A549 (cell line): Measurements from ENCODE around the gene ACACA. TPM values are rescaled to one million over a fixed set of nuclear protein-coding genes. Genes with fewer than 3 reads are reported as not detected.

ENCODE experiments used
- ATAC-seq, 2 experiments: fragments of 200-7000 bp in 1 of 2; fragments of >200 bp in 1 of 2; cut with Nextera tagmentation in 1 of 2; cut with Tn5 transposase in 1 of 2; 3 replicates each; pipeline versions ENCODE4 v1.8.0 to v1.9.1; 2018 to 2020; ENCODE audit warnings: mild to moderate bottlenecking in 1 of 2, moderate library complexity in 1 of 2
- CTCF ChIA-PET: fragments of 300-600 bp; sonication (Branson Sonifier 250); formaldehyde crosslinking; extraction: SDS; loops from one replicate; lab custom pipeline; 2021; ENCODE audit warnings: antibody characterized with exemption, inconsistent platforms; lab: Yijun Ruan, JAX
- POLR2A ChIA-PET: fragments of 350-600 bp; formaldehyde crosslinking; extraction: SDS; loops from one replicate; lab custom pipeline; 2021; ENCODE audit warnings: antibody characterized with exemption, inconsistent platforms; lab: Yijun Ruan, JAX
- DNase-seq, 2 experiments: peaks; one replicate each; pipeline versions ENCODE4 v3.0.0 to v3.0.0-alpha.2; 2011 to 2016; ENCODE audit warnings: low read depth in 1 of 2, low spot score in 1 of 2
- FAIRE-seq: peaks from 2 replicates; lab custom pipeline; 2011; peaks lifted over from hg19 to GRCh38; lab: Jason Lieb, UNC
- H3K27ac ChIP-seq, 2 experiments: fragments of >200 bp; sonication (Bioruptor Twin); formaldehyde crosslinking; 3 replicates each; pipeline ENCODE4 v1.5.1; 2016 to 2017
- H3K4me1 ChIP-seq: fragments of >200 bp; sonication (Bioruptor Twin); formaldehyde crosslinking; 3 replicates; pipeline ENCODE4 v1.6.1; 2016
- H3K4me2 ChIP-seq: fragments of >200 bp; sonication (Bioruptor Twin); formaldehyde crosslinking; 3 replicates; pipeline ENCODE4 v1.6.1; 2016
- H3K4me3 ChIP-seq: fragments of >200 bp; sonication (Bioruptor Twin); formaldehyde crosslinking; 3 replicates; pipeline ENCODE4 v1.5.1; 2016
- H3K9me3 ChIP-seq: fragments of >200 bp; sonication (Bioruptor Twin); formaldehyde crosslinking; 3 replicates; pipeline ENCODE4 v1.6.1; 2016
- CHD4 ChIP-seq: fragments of 200-600 bp; sonication (generic); IDR thresholded peaks from 2 replicates; pipeline ENCODE4 v1.6.1; 2016; ENCODE audit warnings: antibody characterized with exemption, mild to moderate bottlenecking, borderline replicate concordance
- CTCF ChIP-seq: fragments of >200 bp; sonication (Bioruptor Twin); formaldehyde crosslinking; IDR thresholded peaks from 3 replicates; pipeline ENCODE4 v1.5.1; 2016
- EHMT2 ChIP-seq: fragments of 200-600 bp; sonication (generic); IDR thresholded peaks from 2 replicates; pipeline ENCODE4 v1.6.1; 2016; ENCODE audit warnings: antibody characterized with exemption, low read depth, mild to moderate bottlenecking, moderate library complexity
- ELK1 ChIP-seq: fragments of 150-350 bp; IDR thresholded peaks from 2 replicates; pipeline ENCODE4 v1.6.1; 2014; ENCODE audit warnings: low read depth, mild to moderate bottlenecking, low read length
- EP300 ChIP-seq, 2 experiments: fragments of >200 bp; sonication (Bioruptor Twin); formaldehyde crosslinking; IDR thresholded peaks; 2 replicates in 1 of 2; 3 replicates in 1 of 2; pipeline ENCODE4 v1.6.1; 2016 to 2017
- FOSL2 ChIP-seq, 2 experiments: fragments of 450-650 bp in 1 of 2; fragments of >200 bp in 1 of 2; sonication (Bioruptor Twin) in 1 of 2; formaldehyde crosslinking; IDR thresholded peaks; 2 replicates each; pipeline versions ENCODE4 v1.5.0 to v1.6.1; 2016 to 2020; ENCODE audit warnings: mild to moderate bottlenecking in 1 of 2, moderate library complexity in 1 of 2
- FOXS1 ChIP-seq: fragments of 250-450 bp; sonication (Bioruptor Pico); IDR thresholded peaks from 2 replicates; pipeline ENCODE4 v1.5.0; 2020; ENCODE audit warnings: mild to moderate bottlenecking, moderate library complexity
- GATA3 ChIP-seq: IDR thresholded peaks from 2 replicates; pipeline ENCODE4 v1.6.1; 2012; ENCODE audit warnings: borderline replicate concordance
- JUN ChIP-seq, 2 experiments: fragments of >200 bp; sonication (Bioruptor Twin); formaldehyde crosslinking; IDR thresholded peaks; 2 replicates in 1 of 2; 3 replicates in 1 of 2; pipeline ENCODE4 v1.6.1; 2016 to 2017
- KDM1A ChIP-seq: fragments of 200-600 bp; sonication (generic); IDR thresholded peaks from 2 replicates; pipeline ENCODE4 v1.6.1; 2016; ENCODE audit warnings: low read depth, mild to moderate bottlenecking
- POLR2A ChIP-seq: IDR thresholded peaks from 2 replicates; pipeline ENCODE4 v1.6.1; 2012; ENCODE audit warnings: mild to moderate bottlenecking, low read length
- POLR2AphosphoS2 ChIP-seq: conservative IDR thresholded peaks from 2 replicates; pipeline ENCODE4 v1.6.1; 2012; ENCODE audit warnings: low read length, improper control_type of control experiment, inconsistent platforms
- RCOR1 ChIP-seq: fragments of 150-350 bp; IDR thresholded peaks from 2 replicates; pipeline ENCODE4 v1.6.1; 2014; ENCODE audit warnings: antibody characterized with exemption, low read length, low read depth
- SMC3 ChIP-seq: fragments of >200 bp; sonication (Bioruptor Twin); formaldehyde crosslinking; IDR thresholded peaks from 3 replicates; pipeline ENCODE4 v1.6.1; 2018; ENCODE audit warnings: inconsistent platforms
- WGBS: methylation state at CpG from one replicate; pipeline ENCODE4 v1.1.6; 2017; ENCODE audit errors: missing lambda C conversion rate; 5-methylcytosine and 5-hydroxymethylcytosine counted together
- polyA plus RNA-seq, 4 experiments: library from polyadenylated mRNA; depleted of rRNA in 3 of 4; stranded (reverse); fragments of >200 nt; fragmentation: RNase III in 1 of 4; extraction: RNeasy Plus Mini Kit Qiagen cat#74134 plus additional on column Dnase treatment in 1 of 4; gene quantifications; 2 replicates in 3 of 4; 3 replicates in 1 of 4; pipeline ENCODE4 v1.2.3, GENCODE V29; 2011 to 2017
- TF ChIP-seq, protein P1 (sequence below): fragments of 250-450 bp; sonication (Bioruptor Pico); IDR thresholded peaks from 2 replicates; pipeline ENCODE4 v1.5.0; 2020; ENCODE audit warnings: low read depth, mild to moderate bottlenecking, moderate library complexity

Gene ACACA
- polyA plus RNA-seq, 2 of the 4 experiments (the other 2 are of a cell fraction), result 51.8 to 112 TPM

DNA sequence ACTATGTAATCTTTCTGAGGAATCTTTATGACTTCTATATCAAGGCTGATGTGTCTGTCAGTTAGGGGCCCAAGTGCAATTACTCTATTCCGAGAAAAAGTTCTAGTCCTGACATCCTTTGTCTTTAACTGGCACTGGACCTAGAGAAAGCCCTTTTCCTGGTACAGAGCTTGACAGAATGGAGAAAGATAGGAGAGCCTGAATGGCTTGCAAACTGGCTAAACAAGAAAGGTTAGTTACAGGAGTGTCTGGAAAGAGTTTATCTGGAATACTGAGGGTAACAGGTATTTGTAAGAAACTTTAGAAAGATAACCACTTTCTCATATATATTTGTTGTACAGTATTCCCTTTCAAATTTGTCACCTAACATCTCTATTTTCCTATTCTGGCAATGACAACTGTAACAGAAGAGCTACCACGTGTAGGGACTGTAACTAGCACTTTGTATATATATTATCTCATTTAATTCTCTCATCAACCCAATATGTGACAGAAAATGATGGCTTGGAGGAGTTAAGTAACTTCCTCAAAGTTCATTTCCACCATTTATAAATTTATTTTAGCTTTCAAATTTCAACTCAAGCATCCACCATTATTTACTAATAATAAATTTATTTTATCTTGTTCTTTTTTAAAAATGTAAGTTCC, 128.3 kb downstream of the ACACA start:
- peaks cover 26% of the 10 kb centered on the region for H3K4me1 ChIP-seq
- no peak for ATAC-seq
- WGBS, result 73% methylated on average over 2 of the region's 2 CpGs
- H3K27ac ChIP-seq, result no peak overlapping the region
- FAIRE-seq, result no peak
- H3K4me2 ChIP-seq, result no peak overlapping the region
- TF ChIP-seq FOXS1 (CRISPR knock-in tag) (no peak), POLR2A (no peak), EP300 (IDR thresholded peaks at IDR 0.05) (no peak)
- TF ChIP-seq, protein P1, sequence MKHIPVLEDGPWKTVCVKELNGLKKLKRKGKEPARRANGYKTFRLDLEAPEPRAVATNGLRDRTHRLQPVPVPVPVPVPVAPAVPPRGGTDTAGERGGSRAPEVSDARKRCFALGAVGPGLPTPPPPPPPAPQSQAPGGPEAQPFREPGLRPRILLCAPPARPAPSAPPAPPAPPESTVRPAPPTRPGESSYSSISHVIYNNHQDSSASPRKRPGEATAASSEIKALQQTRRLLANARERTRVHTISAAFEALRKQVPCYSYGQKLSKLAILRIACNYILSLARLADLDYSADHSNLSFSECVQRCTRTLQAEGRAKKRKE (CRISPR knock-in tag), result no peak
- POLR2A ChIA-PET, result no interaction called here
- no peak for DNase-seq
- H3K9me3 ChIP-seq, result no peaks in the 10 kb centered on the region
- CTCF ChIA-PET, result interaction anchor here (1.0 to 2.0 kb wide), 2 partner anchors 42 to 95 kb away, joined by 3 to 6 read pairs; no protein-coding TSS in a partner anchor
- H3K4me3 ChIP-seq, result no peak overlapping the region

GRCh38 chr17:37276475-37276874, 130.2 kb downstream of the ACACA start:
- H3K4me1 ChIP-seq, result peaks cover 26% of the 10 kb centered on the region
- H3K27ac ChIP-seq, result peak overlapping the region; percentile 28 to 55; a peak in 4 of 6 replicates
- H3K9me3 ChIP-seq, result no peaks in the 10 kb centered on the region
- DNase-seq (peak in 1 of 2 experiments; percentile 40), ATAC-seq (peak in 1 of 2 experiments; percentile 19; a peak in 1 of 6 replicates), FAIRE-seq (no peak)
- no peak overlapping the region for H3K4me3 ChIP-seq
- CTCF ChIA-PET, result interaction anchor here (0.6 to 1.5 kb wide), 5 partner anchors 9 to 121 kb away, joined by 3 to 5 read pairs (median 4); no protein-coding TSS in a partner anchor
- POLR2A ChIA-PET, result interaction anchor here (0.9 kb wide), 1 partner anchor 742 kb away, joined by 3 read pairs; the partner anchor contains the start of genes MYO19 and PIGW
- peak overlapping the region; percentile 42 for H3K4me2 ChIP-seq
- peak; percentile 66; the same call in 1 of the 2 replicates for TF ChIP-seq GATA3
- no peak for TF ChIP-seq SMC3
- no peak for TF ChIP-seq CTCF
- no peak for TF ChIP-seq FOSL2 (IDR thresholded peaks at IDR 0.05)
- 0 out of 2 replicates have a peak, but pooled peaks have one; percentile 17 for TF ChIP-seq FOSL2 (CRISPR knock-in tag; IDR thresholded peaks at IDR 0.05)
- no peak for TF ChIP-seq EHMT2
- TF ChIP-seq, all 56 proteins: peak for 2
- WGBS, result 5% methylated on average over 1 of the region's 1 CpG

- ATAC-seq, result no peak
Measured at GRCh38 chr17:37274461-37274860, 132.2 kb downstream of the ACACA start.

More at GRCh38 chr17:37274461-37274860, 132.2 kb downstream of the ACACA start:
- Histone ChIP-seq H3K4me2 (no peak overlapping the region), H3K4me3 (no peak overlapping the region), H3K4me1 (peaks cover 26% of the 10 kb centered on the region), H3K9me3 (no peaks in the 10 kb centered on the region), H3K27ac (no peak overlapping the region)
- ChIA-PET CTCF (interaction anchor here (0.6 kb wide), 1 partner anchor 11 kb away, joined by 3 read pairs; no protein-coding TSS in a partner anchor), POLR2A (no interaction called here)
- 89% methylated on average over 6 of the region's 6 CpGs for WGBS
- DNase-seq, result no peak
- FAIRE-seq, result no peak
- TF ChIP-seq CTCF (no peak), RCOR1 (no peak), KDM1A (no peak), JUN (IDR thresholded peaks at IDR 0.05) (no peak), POLR2AphosphoS2 (no peak), ELK1 (no peak), CHD4 (no peak)
